ENCODE measurements around the gene LRP2.
"Not testable (repeated sequence)": the region's sequence is repeated elsewhere in the genome, so short reads cannot be mapped to it uniquely, and the experiment has no call there.

Gene LRP2

GRCh38 chr2:169275696-169276444, 86.5 kb downstream of the LRP2 start:
- H2AFZ ChIP-seq (ENCODE audit: low read length, unreplicated experiment) = no peak overlapping the region
- no peak overlapping the region for H3K27ac ChIP-seq (ENCODE audit: low read depth, low read length)
- no peaks in the 10 kb centered on the region for H3K79me2 ChIP-seq (ENCODE audit: control insufficient read depth, insufficient read depth, low read length, unreplicated experiment)
- peaks cover 76% of the 10 kb centered on the region for H3K27me3 ChIP-seq (ENCODE audit: insufficient read depth, low read length)
- no peaks in the 10 kb centered on the region for H3K36me3 ChIP-seq (ENCODE audit: insufficient read depth, low read length)
- H3K4me3 ChIP-seq (ENCODE audit: low read depth, low read length) = no peak overlapping the region
- no peaks in the 10 kb centered on the region for H3K4me1 ChIP-seq (ENCODE audit: control insufficient read depth, insufficient read depth, low read length, unreplicated experiment)

DNA sequence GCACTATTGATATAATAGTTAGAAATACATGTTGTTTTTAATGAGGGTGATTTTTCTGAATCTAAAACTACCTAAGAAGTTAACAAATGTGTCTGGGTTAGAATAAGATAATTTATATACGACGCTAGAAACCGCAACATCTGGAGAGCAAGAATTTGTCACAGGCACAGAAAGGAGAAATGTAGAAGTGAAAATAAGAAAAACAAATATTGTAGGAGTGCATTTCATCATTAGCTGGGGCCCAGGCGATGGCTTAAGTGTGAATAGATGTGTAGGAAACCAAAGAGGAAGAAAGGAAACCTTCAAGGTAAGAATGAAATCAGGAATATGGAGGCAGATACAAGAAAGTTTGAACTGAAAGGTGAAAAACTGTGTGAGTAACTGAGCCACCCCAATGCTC, 90.3 kb downstream of the LRP2 start:
- Histone ChIP-seq H3K27me3 (ENCODE audit: insufficient read depth, low read length) (peaks cover 41% of the 10 kb centered on the region), H3K36me3 (ENCODE audit: insufficient read depth, low read length) (no peaks in the 10 kb centered on the region), H3K27ac (ENCODE audit: low read depth, low read length) (no peak overlapping the region), H3K4me1 (ENCODE audit: control insufficient read depth, insufficient read depth, low read length, unreplicated experiment) (no peaks in the 10 kb centered on the region), H3K4me3 (ENCODE audit: low read depth, low read length) (no peak overlapping the region), H3K79me2 (ENCODE audit: control insufficient read depth, insufficient read depth, low read length, unreplicated experiment) (no peaks in the 10 kb centered on the region), H2AFZ (ENCODE audit: low read length, unreplicated experiment) (no peak overlapping the region)

DNA sequence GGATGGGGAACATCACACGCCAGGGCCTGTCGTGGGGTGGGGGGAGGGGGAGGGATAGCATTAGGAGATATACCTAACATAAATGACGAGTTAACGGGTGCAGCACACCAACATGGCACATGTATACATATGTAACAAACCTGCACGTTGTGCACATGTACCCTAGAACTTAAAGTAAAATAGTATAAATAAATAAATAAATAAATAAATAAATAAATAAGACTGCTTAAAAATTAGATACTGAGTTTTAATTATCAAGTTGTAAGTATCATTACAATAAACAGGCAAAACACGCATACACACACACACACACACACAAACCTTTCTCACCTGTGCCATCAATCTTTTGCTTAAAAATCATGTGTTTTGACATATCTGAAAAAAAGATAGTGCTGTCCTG, 91.8 kb downstream of the LRP2 start:
- H3K4me3 ChIP-seq (ENCODE audit: low read depth, low read length); H3K4me1 ChIP-seq (ENCODE audit: control insufficient read depth, insufficient read depth, low read length, unreplicated experiment); H3K36me3 ChIP-seq (ENCODE audit: insufficient read depth, low read length); H3K79me2 ChIP-seq (ENCODE audit: control insufficient read depth, insufficient read depth, low read length, unreplicated experiment); H3K27ac ChIP-seq (ENCODE audit: low read depth, low read length); H2AFZ ChIP-seq (ENCODE audit: low read length, unreplicated experiment): not testable (repeated sequence)
- H3K27me3 ChIP-seq (ENCODE audit: insufficient read depth, low read length) = peaks cover 49% of the 10 kb centered on the region

DNA sequence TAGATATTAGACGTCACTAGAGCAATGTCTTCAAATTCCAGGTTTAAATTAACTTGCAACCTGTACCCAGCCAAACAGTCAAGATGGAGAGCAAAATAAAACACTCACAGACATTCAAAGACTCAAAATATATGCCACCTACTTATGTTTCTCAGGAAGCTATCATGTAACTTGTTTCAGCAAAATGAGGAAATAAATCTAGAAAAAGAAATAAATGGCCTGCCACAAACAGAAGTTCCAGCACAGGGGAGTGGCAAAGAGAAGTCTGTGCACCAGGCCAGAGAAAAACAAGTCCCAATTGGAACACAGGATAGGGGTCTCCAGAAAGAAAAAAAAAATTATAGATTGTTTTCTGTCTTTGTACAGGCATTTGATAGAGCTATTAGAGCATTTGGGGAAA, 96.7 kb downstream of the LRP2 start:
- no peaks in the 10 kb centered on the region for H3K36me3 ChIP-seq (ENCODE audit: insufficient read depth, low read length)
- H3K4me3 ChIP-seq (ENCODE audit: low read depth, low read length) = no peak overlapping the region
- no peaks in the 10 kb centered on the region for H3K4me1 ChIP-seq (ENCODE audit: control insufficient read depth, insufficient read depth, low read length, unreplicated experiment)
- no peak overlapping the region for H3K27ac ChIP-seq (ENCODE audit: low read depth, low read length)
- peaks cover 30% of the 10 kb centered on the region for H3K27me3 ChIP-seq (ENCODE audit: insufficient read depth, low read length)
- no peaks in the 10 kb centered on the region for H3K79me2 ChIP-seq (ENCODE audit: control insufficient read depth, insufficient read depth, low read length, unreplicated experiment)
- H2AFZ ChIP-seq (ENCODE audit: low read length, unreplicated experiment) = no peak overlapping the region

- Histone ChIP-seq H3K27ac (ENCODE audit: low read depth, low read length) (no peak overlapping the region), H3K4me3 (ENCODE audit: low read depth, low read length) (no peak overlapping the region), H3K79me2 (ENCODE audit: control insufficient read depth, insufficient read depth, low read length, unreplicated experiment) (no peaks in the 10 kb centered on the region), H2AFZ (ENCODE audit: low read length, unreplicated experiment) (no peak overlapping the region), H3K36me3 (ENCODE audit: insufficient read depth, low read length) (no peaks in the 10 kb centered on the region), H3K27me3 (ENCODE audit: insufficient read depth, low read length) (peaks cover 68% of the 10 kb centered on the region), H3K4me1 (ENCODE audit: control insufficient read depth, insufficient read depth, low read length, unreplicated experiment) (no peaks in the 10 kb centered on the region)
Observed at GRCh38 chr2:169260846-169261642, 101.3 kb downstream of the LRP2 start.

- H3K4me1 ChIP-seq (ENCODE audit: control insufficient read depth, insufficient read depth, low read length, unreplicated experiment) = no peaks in the 10 kb centered on the region
- no peaks in the 10 kb centered on the region for H3K36me3 ChIP-seq (ENCODE audit: insufficient read depth, low read length)
- no peak overlapping the region for H3K27ac ChIP-seq (ENCODE audit: low read depth, low read length)
- H3K27me3 ChIP-seq (ENCODE audit: insufficient read depth, low read length) = peaks cover 71% of the 10 kb centered on the region
- no peak overlapping the region for H2AFZ ChIP-seq (ENCODE audit: low read length, unreplicated experiment)
- no peak overlapping the region for H3K4me3 ChIP-seq (ENCODE audit: low read depth, low read length)
- H3K79me2 ChIP-seq (ENCODE audit: control insufficient read depth, insufficient read depth, low read length, unreplicated experiment) = no peaks in the 10 kb centered on the region
Observed at GRCh38 chr2:169260246-169260645, 102.1 kb downstream of the LRP2 start.

GRCh38 chr2:169259402-169259801, 102.9 kb downstream of the LRP2 start:
- Histone ChIP-seq H3K36me3 (ENCODE audit: insufficient read depth, low read length) (no peaks in the 10 kb centered on the region), H3K27ac (ENCODE audit: low read depth, low read length) (no peak overlapping the region), H2AFZ (ENCODE audit: low read length, unreplicated experiment) (no peak overlapping the region), H3K4me1 (ENCODE audit: control insufficient read depth, insufficient read depth, low read length, unreplicated experiment) (no peaks in the 10 kb centered on the region), H3K79me2 (ENCODE audit: control insufficient read depth, insufficient read depth, low read length, unreplicated experiment) (no peaks in the 10 kb centered on the region), H3K27me3 (ENCODE audit: insufficient read depth, low read length) (peaks cover 69% of the 10 kb centered on the region), H3K4me3 (ENCODE audit: low read depth, low read length) (no peak overlapping the region)

GRCh38 chr2:169258045-169258601, 104.2 kb downstream of the LRP2 start:
- H3K27me3 ChIP-seq (ENCODE audit: insufficient read depth, low read length) = peaks cover 67% of the 10 kb centered on the region
- H3K4me3 ChIP-seq (ENCODE audit: low read depth, low read length) = no peak overlapping the region
- no peak overlapping the region for H2AFZ ChIP-seq (ENCODE audit: low read length, unreplicated experiment)
- H3K36me3 ChIP-seq (ENCODE audit: insufficient read depth, low read length) = no peaks in the 10 kb centered on the region
- no peak overlapping the region for H3K27ac ChIP-seq (ENCODE audit: low read depth, low read length)
- no peaks in the 10 kb centered on the region for H3K4me1 ChIP-seq (ENCODE audit: control insufficient read depth, insufficient read depth, low read length, unreplicated experiment)
- H3K79me2 ChIP-seq (ENCODE audit: control insufficient read depth, insufficient read depth, low read length, unreplicated experiment) = no peaks in the 10 kb centered on the region

- H3K27ac ChIP-seq (ENCODE audit: low read depth, low read length) = no peak overlapping the region
- peaks cover 52% of the 10 kb centered on the region for H3K27me3 ChIP-seq (ENCODE audit: insufficient read depth, low read length)
- H3K36me3 ChIP-seq (ENCODE audit: insufficient read depth, low read length) = no peaks in the 10 kb centered on the region
- H3K4me1 ChIP-seq (ENCODE audit: control insufficient read depth, insufficient read depth, low read length, unreplicated experiment) = no peaks in the 10 kb centered on the region
- no peak overlapping the region for H2AFZ ChIP-seq (ENCODE audit: low read length, unreplicated experiment)
- H3K79me2 ChIP-seq (ENCODE audit: control insufficient read depth, insufficient read depth, low read length, unreplicated experiment) = no peaks in the 10 kb centered on the region
- H3K4me3 ChIP-seq (ENCODE audit: low read depth, low read length) = no peak overlapping the region
Observed at GRCh38 chr2:169254774-169255173, 107.6 kb downstream of the LRP2 start.

DNA sequence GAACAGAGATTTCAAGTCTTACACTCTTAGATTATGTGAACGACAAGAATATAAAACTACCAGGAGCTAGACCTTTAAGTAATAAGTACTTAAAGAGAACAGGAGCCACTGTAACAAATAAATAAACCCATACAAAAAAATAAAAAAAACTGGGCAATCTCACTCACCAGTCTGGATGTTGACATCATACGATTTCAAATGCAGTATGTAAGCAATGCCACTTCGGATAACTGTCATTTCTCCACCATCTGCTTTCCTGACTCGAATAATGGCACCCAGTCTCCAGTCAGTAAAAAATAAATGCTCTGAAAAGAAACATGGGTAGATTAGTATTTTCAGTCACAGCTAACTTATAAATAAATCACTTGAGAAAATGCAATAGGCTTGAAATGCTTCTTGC, 115.1 kb downstream of the LRP2 start:
- Histone ChIP-seq H3K79me2 (ENCODE audit: control insufficient read depth, insufficient read depth, low read length, unreplicated experiment) (no peaks in the 10 kb centered on the region), H3K27me3 (ENCODE audit: insufficient read depth, low read length) (peaks cover 59% of the 10 kb centered on the region)

DNA sequence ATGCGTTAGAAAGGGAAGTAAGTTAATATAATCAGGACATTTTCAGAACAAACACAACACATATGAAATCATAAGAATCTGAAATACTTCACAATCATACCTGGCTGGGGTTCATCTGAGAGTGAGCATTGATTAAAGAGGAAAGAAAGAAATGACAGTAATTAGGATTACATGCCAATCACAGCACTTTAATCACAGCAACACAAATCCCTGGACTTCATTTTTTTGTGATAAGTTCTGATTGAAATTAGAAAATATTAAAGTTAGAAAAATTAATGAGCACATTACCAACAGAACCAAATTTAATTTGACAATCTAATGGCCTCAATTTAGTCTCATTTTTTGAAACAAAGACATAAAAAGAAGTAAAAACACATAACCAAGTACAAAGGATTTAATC, 121.9 kb downstream of the LRP2 start:
- Histone ChIP-seq H3K79me2 (ENCODE audit: control insufficient read depth, insufficient read depth, low read length, unreplicated experiment) (no peaks in the 10 kb centered on the region), H3K27ac (ENCODE audit: low read depth, low read length) (no peak overlapping the region), H3K4me3 (ENCODE audit: low read depth, low read length) (no peak overlapping the region), H3K36me3 (ENCODE audit: insufficient read depth, low read length) (no peaks in the 10 kb centered on the region), H2AFZ (ENCODE audit: low read length, unreplicated experiment) (no peak overlapping the region), H3K4me1 (ENCODE audit: control insufficient read depth, insufficient read depth, low read length, unreplicated experiment) (no peaks in the 10 kb centered on the region), H3K27me3 (ENCODE audit: insufficient read depth, low read length) (peaks cover 66% of the 10 kb centered on the region)

More for the DNA sequence above, 115.1 kb downstream of the LRP2 start:
- H3K36me3 ChIP-seq (ENCODE audit: insufficient read depth, low read length) = no peaks in the 10 kb centered on the region
- H3K27ac ChIP-seq (ENCODE audit: low read depth, low read length) = no peak overlapping the region
- no peaks in the 10 kb centered on the region for H3K4me1 ChIP-seq (ENCODE audit: control insufficient read depth, insufficient read depth, low read length, unreplicated experiment)
- no peak overlapping the region for H3K4me3 ChIP-seq (ENCODE audit: low read depth, low read length)
- no peak overlapping the region for H2AFZ ChIP-seq (ENCODE audit: low read length, unreplicated experiment)
